NCI-H146 treated with DMSO at 0.1 percent for 48 hours (cell line): ENCODE results near the gene MAP2K7.
"Not testable (repeated sequence)": the region's sequence is repeated elsewhere in the genome, so short reads cannot be mapped to it uniquely, and the experiment has no call there.

Experiments
- DNase-seq: peaks from one replicate; lab custom pipeline; 2025; ENCODE audit not compliant: unreplicated experiment; lab: John Stamatoyannopoulos, UW

MAP2K7 gene

GRCh38 chr19:7928741-7929701, 25.3 kb downstream of the MAP2K7 start:
- DNase-seq, result no peak

- DNase-seq, result not testable (repeated sequence)
These were observed 26.4 kb downstream of the MAP2K7 start for GRCh38 chr19:7930030-7930429.

- no peak for DNase-seq
These were observed 27.1 kb downstream of the MAP2K7 start for GRCh38 chr19:7930765-7931164.

GRCh38 chr19:7931221-7932061, 27.8 kb downstream of the MAP2K7 start:
- no peak for DNase-seq

GRCh38 chr19:7932276-7932929, 28.7 kb downstream of the MAP2K7 start:
- DNase-seq, result no peak

GRCh38 chr19:7932930-7933300, 29.2 kb downstream of the MAP2K7 start:
- DNase-seq, result no peak

- no peak for DNase-seq
These were observed 29.7 kb downstream of the MAP2K7 start for GRCh38 chr19:7933411-7933810.

DNA sequence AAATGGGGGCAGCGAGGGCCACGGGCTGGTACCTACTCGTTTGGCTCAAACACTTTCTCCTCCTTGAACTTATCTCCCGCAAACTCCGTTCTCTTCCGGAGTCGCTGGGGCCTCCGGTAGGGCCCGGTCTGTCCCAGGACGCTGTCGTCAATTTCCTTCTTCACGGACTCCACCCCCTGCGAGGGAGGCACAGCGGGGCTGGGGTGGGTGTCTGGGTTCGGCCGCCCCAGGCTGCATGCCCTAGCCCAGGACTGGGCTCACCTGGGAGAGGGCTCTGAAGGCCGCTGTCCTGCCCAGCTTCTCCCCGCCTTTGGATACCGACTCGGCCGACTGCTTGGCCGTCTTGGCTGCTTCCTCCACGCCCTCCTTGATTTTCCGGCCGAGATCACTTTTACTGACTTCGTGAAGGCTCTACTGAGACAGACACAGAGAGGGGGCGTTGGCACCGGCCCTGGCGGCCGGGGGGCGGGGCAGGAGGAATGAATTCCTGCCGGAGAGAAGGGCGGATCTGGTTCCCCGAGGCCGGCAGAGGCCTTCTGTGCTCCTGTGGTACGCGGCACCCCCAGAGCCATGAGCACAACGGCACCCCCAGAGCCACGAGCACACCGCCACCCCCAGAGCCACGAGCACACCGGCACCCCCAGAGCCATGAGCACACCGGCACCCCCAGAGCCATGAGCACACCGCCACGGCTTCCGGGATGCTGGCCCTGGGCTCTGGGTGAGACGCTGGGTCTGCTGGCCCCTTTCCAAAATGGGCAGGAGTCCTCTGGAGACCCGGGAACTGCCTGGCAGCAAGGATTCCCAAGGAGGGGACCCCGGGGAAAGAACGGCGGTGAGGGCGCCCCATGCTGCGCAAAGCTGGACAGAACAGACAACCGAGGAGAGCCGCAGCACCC, 30.4 kb downstream of the MAP2K7 start:
- DNase-seq, result no peak

DNA sequence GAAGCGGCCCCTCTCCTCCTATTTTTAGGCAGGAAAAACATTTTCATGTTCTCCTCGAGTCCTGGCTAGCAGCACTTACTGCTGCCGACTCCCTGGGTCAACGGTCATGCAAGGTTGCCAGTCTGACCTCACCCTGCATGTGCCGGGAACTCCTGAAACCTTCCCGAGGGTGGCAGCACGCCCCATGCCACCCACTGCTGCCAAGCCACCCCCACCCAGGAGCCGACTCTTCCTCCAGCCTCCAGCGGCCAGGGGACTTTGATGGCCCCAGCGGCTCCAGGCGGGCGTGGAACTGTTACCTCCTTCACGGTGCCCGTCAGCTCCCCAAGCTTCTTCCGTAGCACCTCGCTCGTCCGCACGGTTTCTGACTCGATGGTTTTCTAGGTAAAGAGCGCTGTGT, 31.1 kb downstream of the MAP2K7 start:
- DNase-seq, result no peak

DNA sequence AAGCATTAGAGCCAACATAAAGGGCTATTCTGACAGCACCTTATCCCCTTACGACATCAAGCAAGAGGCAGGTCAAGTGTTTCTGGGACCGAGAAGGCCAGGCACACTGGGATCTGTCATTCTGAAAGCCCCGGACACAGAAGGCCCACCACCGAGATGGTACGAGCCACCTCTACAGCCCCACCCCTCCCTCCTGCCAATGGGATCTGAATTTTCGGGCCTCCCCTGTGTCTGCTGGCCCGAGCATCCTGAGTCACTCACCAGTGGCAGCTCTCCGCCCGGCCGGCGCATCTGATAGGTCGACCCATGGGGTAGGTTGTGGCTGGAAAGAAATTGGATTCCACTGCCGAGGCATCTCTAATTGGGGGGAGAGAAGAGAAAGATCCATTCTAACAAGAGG, 37.2 kb downstream of the MAP2K7 start:
- no peak for DNase-seq

DNA sequence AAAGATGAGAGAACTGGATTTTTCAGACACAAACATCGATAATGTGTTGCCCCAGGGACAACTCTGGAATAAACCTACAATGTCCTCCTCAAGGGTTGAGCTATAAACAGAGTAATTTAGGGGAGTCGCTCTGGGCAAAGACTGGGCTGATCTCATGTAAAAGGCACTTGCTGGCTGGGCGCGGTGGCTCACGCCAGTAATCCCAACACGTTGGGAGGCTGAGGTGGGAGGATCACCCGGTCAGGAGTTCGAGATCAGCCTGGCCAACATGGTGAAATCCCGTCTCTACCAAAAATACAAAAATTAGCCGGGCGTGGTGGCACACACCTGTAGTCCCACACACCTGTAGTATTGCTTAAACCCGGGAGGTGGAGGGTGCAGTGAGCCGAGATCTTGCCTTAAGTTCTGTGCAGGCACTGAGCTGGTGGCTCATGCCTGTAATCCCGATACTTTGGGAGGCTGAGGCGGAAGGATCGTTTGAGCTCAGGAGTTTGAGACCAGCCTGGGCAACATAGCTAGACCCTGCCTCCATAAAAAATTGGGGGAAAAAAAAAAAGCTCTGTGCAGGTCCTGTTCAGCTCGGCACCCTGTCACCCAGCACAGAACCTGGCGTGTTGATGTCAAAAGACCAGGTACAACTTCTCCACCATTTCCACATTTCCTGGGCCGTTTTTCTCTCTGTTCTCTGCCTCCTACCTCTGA, 38.4 kb downstream of the MAP2K7 start:
- no peak for DNase-seq

DNA sequence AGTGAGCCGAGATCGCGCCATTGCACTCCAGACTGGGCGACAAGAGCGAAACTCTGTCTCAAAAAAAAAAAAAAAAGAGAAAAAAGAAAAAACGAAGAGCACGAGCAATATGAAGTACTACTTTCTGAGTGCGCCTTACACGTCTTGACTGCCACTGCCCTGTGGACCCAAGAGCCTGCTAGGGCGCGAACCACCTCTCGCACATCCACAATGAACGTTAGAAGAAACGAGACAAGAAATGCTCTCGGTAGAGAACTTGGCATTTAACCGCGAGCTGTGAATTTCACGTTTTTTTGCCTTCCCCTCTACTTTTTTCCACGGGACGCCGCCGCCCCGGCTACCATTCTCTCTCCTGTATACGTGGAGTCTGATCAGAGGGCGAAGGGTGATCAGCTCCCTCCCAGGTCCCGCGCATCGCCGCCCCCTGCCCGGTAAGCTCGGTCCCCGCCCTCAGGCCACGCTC, 39.3 kb downstream of the MAP2K7 start:
- DNase-seq, result no peak

DNA sequence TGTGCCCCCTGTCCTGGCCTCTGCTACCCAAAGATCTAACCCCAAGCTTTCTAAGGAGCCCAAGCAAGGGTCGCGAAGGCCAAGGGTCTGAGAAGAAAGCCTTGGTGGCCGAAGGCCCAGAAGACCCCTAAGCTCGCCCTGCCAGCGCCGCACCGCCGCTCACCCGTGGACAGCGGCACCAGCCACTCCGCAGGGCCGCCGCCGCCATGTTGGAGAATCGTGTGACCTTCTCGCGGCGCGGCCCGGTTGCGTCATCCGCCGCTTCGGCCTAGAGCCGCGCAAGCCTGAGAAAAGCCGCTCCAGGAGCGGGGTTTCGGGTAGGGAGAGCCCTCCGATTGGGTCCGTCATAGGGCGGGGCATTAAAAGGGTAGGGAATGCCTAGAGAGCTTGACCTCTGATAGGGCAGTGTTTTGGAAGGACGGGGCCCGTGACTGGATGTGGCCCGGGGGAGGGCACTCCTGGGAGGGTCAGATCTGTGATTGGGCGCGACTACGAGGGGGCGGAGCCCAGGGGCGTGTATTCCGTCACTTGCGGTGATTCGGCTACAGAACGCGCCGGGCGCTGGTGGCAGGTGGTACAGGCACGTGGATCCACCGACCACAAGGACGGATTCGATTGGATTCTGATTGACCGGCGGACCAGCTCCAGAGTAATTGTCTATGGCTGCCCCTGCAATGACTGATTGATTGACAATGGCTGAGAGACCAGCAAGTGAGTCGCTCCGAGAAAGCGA, 39.9 kb downstream of the MAP2K7 start, which contains the start of gene TIMM44:
Gene TIMM44 (minus strand): TSS at position 223 of the 733 bp plus-strand sequence. CDS start 15 bp downstream, at position 208.
- DNase-seq, result peak; percentile 90

GRCh38 chr19:7944177-7944761, 40.6 kb downstream of the MAP2K7 start:
- DNase-seq, result peak; percentile 48

DNA sequence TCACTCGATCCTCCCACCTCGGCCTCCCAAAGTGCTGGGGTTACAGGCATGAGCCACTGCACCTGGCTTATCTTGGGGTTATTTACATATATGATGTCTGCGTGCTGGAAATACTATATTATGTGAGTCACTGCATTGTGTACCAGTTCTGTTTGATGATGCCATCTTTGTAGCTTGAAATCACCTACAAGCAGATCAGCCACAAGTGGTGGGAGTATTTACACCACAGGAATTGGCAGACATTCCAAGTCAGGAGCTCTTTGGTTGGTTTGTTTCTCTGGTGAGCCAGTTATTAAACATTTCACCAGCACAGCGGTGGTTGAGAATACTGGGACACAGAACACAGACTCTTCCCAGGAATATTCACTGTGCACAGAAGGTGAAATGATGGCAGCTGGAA, 44.3 kb downstream of the MAP2K7 start:
- no peak for DNase-seq

DNA sequence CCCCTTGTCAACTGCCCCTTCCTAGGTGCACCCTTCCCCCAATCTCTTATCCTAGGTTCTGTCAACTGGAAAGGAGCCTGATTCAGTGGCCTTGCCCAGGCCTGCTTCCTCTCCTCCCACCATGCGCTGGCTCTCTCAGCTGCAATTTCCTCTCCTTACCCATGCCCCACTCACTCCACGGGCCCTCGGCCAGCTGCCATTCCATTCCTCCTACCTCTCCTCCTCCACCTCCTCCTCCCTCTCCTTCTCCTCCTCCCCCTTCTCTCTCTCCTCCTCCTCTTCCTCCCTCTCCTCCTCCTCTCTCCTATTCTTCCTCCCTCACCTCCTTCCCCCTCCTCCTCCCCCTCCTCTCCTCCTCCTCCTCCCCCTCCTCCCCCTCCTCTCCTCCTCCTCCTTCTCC, 49.4 kb downstream of the MAP2K7 start:
- no peak for DNase-seq

GRCh38 chr19:7953576-7953975, 49.9 kb downstream of the MAP2K7 start:
- no peak for DNase-seq

GRCh38 chr19:7955696-7956095, 52.0 kb downstream of the MAP2K7 start:
- DNase-seq, result no peak

- DNase-seq, result no peak
These were observed 55.5 kb downstream of the MAP2K7 start for GRCh38 chr19:7959211-7959610.
